NCI-H146 treated with DMSO at 0.1 percent for 48 hours (cell line): ENCODE data around the gene TRIM50.
"Not testable (repeated sequence)": the region's sequence is repeated elsewhere in the genome, so short reads cannot be mapped to it uniquely, and the experiment has no call there.

Source experiments
- DNase-seq: peaks from one replicate; lab custom pipeline; 2025; ENCODE audit not compliant: unreplicated experiment; lab: John Stamatoyannopoulos, UW

The TRIM50 gene

DNA sequence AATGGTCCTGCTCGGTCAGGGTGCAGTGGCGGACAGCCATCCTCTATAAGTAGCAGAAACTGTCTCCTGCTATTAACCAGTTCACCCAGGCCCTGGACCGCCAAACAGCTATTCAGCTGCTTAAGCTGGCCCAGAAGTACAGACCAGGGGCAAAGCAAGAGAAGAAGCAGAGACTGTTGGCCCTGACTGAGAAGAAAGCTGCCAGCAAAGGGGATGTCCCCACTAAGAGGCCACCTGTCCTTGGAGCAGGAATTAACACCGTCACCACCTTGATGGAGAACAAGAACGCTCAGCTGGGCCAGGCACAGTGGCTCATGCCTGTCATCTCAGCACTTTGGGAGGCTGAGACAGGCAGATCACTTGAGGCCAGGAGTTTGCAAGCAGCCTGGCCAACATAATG is 13.6 kb downstream of the TRIM50 start:
- no peak for DNase-seq

- no peak for DNase-seq
Observed at GRCh38 chr7:73313521-73313906, 14.4 kb downstream of the TRIM50 start.

DNA sequence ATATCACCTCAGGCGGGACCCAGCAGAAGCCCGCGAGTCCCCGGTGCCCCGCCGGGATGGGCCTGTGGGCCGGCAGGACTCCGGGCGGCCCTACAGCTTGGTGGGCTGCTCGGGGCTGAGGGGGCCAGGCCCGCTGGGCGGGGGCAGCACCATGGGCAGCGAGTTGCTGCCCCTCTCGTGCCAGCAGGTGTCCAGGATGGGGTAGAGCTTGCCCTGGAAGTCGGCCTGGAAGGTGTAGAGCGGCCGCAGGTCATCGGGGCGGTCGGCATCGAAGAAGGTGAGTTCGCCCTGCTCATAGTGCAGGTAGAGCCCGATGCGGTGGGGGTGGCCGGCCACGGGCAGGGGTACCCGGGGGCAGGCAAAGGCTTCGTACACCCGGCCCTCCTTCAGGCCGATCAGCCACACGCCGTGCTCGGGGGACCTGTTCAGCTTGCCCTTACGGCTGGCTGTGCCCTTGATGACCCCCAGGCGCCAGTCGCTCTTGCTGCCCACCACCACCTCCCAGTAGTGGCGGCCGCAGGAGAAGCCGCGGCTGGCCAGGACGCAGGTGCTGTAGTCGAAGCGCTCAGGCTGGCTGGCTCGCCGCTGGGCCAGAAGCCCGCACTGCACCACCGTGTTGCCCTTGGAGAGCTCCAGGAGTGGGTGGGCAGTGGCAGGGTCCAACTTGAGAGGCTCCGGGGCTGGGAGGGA is 14.9 kb downstream of the TRIM50 start:
- no peak for DNase-seq

DNA sequence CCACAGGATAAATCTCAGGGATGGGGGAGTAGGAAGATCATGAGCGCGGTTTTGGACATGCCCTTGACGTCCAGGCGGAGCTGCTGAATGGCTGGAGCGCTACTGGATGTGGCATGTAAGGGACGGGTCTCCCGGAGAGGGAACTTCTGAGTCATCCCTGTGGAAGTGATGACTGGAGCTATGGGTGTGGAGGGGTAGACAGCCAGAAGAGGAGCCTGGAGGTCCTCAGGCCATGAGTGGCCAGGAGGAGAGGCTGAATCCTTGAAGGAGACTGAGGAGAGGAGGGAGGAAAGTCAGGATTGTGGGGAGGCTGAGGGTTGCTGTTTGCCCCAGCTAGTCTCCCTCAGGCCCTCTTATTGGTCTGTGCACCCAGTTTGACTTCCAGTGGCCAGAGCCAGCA is 16.5 kb downstream of the TRIM50 start:
- DNase-seq, result not testable (repeated sequence)

GRCh38 chr7:73308665-73309214 is 19.1 kb downstream of the TRIM50 start, which contains the start of gene NSUN5:
Gene NSUN5, minus strand, starts transcription at chr7:73308826. Its CDS starts 36 bp downstream, at chr7:73308790.
- peak; percentile 68 for DNase-seq

- DNase-seq, result no peak
Observed at GRCh38 chr7:73308074-73308664, 19.7 kb downstream of the TRIM50 start.

DNA sequence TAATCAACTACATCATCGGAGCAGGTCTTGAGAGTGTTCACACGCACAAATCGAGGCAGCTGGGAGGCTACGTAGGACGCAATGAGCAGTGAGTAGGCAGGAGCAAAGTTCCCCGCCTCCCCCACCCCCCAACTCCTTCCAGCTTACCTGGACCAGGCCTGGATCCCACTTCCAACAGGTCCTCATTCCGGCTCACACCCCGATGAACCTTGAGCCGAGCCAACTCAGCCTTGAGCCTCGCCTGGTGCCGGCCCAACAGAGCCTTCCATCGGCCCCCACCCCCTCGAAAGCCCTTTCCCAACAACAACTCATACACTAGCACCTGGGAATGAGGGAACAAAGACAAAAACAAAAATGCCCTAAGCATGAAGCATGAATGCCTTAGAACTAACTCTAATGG is 20.4 kb downstream of the TRIM50 start:
- DNase-seq, result no peak

GRCh38 chr7:73304612-73305387 is 23.1 kb downstream of the TRIM50 start:
- DNase-seq, result not testable (repeated sequence)

DNA sequence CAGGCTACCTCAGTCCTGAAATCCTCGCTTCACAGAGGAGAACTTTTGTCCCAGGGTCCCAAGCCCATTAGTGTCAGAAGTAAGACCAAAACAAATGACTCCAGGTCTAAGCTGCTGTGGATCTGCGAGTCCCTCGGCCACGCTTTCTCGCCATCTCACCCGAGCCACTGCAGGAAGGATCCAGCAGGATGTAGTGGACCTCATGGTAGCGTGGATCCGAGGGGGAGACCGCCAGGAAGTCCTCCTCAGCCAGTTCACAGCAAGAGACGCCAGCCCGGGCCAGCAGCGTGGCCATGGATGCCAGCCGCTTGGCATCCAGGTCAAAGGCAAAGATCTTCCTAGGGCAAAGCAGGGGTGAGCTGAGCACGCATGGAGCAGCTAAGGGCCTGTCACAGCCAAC is 23.8 kb downstream of the TRIM50 start:
- DNase-seq, result no peak

- no peak for DNase-seq
Observed at GRCh38 chr7:73303546-73303945, 24.3 kb downstream of the TRIM50 start.

GRCh38 chr7:73302846-73303245 is 25.0 kb downstream of the TRIM50 start:
- not testable (repeated sequence) for DNase-seq

GRCh38 chr7:73301108-73301507 is 26.8 kb downstream of the TRIM50 start:
- DNase-seq, result not testable (repeated sequence)

DNA sequence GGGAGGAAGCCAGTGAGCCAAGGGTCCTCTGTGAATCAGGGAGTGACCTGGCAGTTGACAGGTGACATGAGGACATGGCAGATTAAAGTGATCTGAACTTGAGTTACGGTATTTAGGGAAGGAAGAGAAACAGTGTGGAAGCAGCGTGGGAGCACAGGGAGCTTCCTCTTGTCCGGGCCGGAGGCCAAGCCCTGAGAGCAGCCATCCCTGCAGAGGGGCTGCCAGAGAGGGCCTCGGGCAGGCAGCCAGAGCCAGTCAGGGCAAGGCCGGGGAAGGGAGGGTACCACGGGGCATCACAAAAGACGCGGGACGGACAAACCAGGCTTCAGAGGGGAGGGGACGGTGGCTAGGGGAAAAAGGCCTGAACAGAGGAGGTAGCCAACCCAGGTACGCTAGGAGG is 28.1 kb downstream of the TRIM50 start:
- not testable (repeated sequence) for DNase-seq

DNA sequence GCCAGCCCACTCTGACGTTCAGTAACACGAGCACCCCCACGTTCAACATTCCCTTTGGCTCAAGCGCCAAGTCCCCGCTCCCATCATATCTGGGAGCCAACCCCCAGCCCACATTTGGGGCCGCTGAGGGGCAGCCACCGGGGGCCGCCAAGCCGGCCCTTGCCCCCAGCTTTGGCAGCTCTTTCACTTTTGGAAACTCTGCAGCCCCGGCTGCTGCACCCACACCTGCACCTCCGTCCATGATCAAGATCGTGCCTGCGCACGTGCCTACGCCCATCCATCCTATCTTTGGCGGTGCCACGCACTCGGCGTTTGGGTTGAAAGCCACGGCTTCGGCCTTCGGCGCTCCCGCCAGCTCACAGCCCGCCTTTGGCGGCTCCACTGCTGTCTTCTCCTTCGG is 30.2 kb downstream of the TRIM50 start:
- DNase-seq, result not testable (repeated sequence)

DNA sequence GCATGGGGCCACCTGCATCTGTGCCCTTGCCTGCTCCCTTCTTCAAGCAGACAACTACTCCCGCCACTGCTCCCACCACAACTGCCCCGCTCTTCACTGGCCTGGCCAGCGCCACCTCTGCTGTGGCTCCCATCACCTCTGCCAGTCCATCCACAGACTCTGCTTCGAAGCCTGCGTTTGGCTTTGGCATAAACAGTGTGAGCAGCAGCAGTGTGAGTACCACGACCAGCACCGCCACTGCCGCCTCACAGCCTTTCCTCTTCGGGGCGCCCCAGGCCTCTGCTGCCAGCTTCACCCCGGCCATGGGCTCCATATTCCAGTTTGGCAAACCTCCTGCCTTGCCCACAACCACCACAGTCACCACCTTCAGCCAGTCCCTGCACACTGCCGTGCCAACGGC is 30.6 kb downstream of the TRIM50 start:
- not testable (repeated sequence) for DNase-seq

GRCh38 chr7:73277210-73277609 is 50.7 kb downstream of the TRIM50 start:
- DNase-seq, result not testable (repeated sequence)

DNA sequence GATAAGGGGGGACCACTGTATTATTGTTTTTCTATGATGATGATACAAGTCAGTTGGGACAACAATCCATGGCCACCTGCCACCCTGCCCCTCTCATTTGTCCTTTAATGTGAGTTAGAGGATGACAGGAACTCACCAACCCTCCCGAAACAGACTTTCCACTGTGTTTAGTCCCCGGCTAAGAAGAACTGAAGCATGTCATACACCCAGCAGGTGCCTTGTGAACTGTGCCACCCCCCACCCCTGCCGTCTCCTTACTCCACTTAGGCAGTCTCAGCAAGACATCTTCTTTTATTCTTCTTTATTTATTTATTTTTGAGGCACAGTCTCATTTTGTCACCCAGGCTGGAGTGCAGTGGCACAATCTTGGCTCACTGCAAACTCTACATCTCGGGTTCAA is 60.1 kb downstream of the TRIM50 start:
- not testable (repeated sequence) for DNase-seq

DNA sequence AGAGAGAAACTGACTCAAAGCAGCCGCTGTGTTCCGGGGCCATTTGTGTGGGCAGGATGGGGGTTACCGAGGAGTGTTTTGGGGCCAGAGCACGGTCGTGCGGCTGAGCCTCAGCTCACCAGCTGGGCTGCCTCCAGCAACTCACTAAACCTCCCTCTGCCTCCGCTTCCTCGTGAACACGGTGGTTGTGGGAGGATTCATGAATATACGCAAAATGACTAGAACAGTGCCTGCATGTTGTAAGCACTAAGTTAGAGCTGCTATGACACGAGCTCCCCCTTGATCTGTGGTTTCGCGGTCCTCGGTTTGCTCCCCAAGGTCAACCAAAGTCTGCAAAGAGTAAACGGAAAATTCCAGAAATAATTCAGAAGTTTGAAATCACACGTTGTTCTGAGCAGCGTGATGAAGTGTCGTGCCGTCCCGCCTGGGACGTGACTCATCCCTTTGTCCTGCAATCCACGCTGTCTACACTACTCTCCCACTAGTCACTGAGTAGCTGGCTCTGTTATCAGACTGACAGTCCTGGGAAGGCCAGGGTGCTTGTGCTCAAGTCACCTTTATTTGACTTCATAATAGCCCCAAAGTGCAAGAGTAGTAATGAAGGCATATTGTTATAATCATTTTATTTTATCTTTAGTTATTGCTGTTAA is 61.0 kb downstream of the TRIM50 start:
- not testable (repeated sequence) for DNase-seq
